HG02759 (cell line): Measurements from ENCODE around the gene TRAPPC2L.

ENCODE experiments used
- ATAC-seq: cut with Tn5 transposase; IDR thresholded peaks from one replicate; pipeline ENCODE4 v1.9.1; 2021; ENCODE audit warnings: mild to moderate bottlenecking, moderate library complexity; ENCODE audit not compliant: unreplicated experiment

The TRAPPC2L gene, protein sequence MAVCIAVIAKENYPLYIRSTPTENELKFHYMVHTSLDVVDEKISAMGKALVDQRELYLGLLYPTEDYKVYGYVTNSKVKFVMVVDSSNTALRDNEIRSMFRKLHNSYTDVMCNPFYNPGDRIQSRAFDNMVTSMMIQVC

DNA sequence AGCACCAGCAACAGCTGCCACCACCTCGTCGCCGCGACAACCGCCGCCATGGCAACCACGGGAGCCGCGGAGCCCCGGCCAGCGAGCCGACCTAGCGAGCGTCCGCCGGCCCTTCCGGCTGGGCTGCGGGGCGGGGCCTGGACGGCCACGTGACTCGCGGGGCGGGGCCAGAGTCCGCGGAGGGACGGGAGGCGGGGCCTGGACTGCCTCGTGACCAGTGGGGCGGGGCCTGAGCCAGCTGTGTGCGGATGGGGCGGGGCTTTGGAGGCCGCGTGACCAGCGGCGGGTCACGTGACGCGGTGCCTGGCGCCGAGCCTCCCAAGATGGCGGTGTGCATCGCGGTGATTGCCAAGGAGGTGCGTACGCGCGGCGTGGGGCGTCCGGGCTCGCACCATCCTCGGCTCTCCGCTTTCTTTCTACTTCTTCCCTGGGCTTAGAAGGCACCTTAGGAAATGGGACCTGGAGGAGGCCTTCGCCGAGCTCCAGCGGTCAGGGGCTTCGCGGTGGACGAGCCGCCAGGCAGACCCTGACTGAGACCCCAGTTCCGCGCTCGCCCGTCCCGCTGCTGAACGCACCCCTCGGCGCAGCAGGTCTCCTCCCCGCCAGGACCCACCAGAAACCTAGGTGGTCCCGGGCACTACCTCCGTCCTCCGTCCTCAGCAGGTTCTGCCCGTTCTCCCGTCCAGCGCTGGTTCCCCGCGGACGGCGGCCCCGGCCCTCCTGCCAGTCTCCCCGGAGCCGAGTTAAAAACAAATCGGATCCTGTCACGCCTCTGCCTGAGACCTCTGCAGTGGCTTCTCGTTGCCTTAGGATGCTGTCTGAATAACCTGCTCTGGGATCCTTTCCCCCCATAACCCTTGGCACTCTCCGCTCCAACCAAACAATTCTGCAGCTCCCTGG, at the start of gene TRAPPC2L, which contains the start of gene GALNS:
TRAPPC2L (plus strand) TSS at position 300 of the 900 bp plus-strand sequence; CDS start at position 324, 24 bp downstream.
GALNS (minus strand) TSS at position 120 of the 900 bp plus-strand sequence; CDS start at position 50, 70 bp downstream.
- peak; percentile 84 for ATAC-seq

DNA sequence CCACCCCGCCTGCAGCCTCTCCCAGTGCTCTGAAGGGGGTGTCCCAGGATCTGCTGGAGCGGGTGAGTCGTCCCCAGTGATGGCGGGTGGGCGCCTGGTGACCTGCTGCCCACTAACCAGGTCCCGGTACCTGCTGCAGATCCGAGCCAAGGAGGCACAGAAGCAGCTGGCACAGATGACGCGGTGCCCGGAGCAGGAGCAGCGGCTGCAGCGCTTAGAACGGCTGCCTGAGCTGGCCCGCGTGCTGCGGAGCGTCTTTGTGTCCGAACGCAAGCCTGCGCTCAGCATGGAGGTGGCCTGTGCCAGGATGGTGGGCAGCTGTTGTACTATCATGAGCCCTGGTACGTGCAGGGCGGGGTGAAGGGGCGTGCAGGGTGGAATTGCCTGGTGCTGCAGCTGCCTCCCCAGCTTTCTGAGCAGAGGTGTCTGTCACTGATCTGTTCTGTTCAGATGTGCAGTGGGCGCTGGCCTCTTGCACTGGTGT, 49.7 kb upstream of the TRAPPC2L start:
- no peak for ATAC-seq

DNA sequence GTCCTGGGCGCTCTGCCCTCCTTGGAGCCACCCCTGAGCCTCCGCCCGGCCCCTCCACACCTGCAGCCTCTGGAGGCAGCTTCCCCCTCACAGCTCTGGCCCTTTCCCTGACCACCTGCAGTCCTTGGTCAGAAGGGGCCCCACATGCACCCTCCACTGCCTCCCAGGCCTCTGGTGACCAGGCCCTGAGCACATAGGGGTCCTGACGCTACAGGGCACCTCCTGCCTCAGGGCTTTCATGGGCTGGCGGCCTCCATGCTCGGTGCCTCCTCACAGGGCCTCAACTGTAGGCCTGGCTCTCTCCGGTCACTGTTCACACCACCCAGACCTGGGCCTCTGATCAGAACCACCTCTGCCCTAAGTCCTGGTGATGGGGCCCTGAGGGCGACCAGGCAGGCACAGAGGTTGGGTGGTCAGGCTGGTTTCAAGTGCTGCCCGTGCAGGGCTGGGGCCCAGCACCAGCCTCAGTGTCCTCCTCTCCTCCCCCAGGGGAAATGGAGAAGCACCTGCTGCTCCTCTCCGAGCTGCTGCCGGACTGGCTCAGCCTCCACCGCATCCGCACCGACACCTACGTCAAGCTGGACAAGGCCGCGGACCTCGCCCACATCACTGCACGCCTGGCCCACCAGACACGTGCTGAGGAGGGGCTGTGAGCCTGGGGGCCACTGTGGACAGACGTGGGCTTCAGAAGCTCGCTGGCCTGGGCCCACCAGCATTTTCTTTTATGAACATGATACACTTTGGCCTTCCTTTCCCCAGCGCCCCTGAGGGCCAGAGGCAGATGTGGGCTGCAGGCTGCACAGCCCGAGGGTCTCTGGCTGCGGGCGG, 49.1 kb upstream of the TRAPPC2L start:
- no peak for ATAC-seq

DNA sequence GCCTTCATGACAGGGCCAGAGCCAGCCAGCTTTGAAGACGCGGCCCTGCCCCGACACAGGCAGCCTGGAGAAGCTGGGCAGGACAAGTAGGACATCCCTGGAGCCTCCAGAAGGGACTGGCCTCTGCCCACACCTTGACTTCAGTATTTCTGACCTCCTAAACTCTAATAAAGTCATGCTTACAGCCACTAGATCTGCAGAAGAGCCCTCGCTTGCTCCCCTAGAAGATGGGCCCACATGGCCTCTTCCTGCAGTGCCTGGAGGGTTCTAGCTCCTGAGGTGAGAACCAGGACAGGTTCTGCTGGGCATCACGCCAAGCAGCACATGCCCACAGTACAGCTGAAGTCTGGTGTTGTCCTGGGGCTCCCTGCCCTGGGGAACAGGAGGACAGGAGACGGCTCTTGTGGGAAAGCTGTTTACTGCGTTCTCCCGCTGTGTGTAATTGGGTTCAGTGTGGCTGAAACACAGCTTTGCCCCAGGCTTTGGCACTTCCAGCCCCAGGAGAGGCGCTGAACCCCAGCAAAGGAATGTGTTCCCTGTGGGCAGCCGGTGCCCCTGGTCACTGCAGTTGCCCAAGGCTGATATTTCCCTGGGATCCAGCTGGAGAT, 47.8 kb upstream of the TRAPPC2L start:
- no peak for ATAC-seq

DNA sequence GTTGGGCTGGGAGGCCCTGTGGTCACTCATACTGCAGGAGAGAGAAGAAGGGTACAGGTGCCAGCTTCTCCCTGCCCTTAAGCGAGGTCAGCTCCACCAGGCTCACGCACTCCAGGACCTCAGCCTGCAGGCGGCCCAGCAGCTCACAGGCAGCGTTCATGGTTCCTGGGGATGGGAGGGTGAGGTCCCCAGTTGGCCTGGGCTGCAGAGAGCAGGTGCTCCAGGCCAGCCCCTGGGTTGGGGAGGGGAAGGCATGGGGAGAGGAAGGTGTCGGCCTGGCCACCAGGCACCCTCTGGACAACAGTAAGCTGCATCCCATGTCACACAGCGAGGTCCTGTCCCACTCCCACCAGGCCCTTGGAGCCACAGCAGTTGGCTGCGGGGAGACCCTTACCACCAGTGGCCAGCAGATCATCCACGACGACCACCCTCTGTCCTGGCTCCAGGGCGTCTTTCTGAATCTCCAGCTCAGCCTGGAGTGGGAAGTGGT, 47.2 kb upstream of the TRAPPC2L start:
- no peak for ATAC-seq

DNA sequence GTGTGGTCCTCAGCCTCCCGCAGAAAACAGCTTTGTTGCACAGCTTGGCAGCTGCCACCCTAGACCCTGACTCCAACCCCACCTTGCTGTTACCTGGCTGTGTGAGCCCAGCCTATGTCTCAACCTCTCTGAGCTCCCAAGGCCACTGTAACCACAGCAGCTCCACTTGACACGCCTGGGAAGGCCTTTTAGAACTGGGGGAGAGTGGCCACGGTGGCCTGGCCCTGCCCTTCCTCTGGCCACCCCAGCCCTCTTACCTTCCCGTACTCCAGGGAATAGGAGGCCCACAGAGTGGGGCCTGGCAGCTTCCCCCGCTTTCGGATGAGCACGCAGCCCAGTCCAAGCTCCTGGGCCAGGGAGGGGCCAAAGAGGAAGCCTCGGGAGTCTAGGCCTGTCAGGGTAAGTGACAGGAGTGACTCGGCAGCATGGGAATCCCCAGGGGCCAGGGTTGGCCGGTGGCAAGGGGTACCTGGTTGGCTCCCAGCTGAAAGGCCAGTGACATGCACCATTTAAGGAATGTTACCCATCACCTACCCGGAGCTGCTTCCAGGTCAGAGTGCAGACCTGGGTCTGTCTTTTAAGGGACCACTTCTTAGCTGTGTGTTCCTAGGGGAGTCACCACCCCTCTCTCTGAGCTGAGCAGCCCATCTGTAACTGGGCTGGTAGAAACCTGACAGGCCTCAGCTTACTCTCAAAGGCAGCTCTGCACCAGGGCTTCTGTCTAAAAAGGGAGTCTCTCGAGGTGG, 46.6 kb upstream of the TRAPPC2L start:
- ATAC-seq: no peak

DNA sequence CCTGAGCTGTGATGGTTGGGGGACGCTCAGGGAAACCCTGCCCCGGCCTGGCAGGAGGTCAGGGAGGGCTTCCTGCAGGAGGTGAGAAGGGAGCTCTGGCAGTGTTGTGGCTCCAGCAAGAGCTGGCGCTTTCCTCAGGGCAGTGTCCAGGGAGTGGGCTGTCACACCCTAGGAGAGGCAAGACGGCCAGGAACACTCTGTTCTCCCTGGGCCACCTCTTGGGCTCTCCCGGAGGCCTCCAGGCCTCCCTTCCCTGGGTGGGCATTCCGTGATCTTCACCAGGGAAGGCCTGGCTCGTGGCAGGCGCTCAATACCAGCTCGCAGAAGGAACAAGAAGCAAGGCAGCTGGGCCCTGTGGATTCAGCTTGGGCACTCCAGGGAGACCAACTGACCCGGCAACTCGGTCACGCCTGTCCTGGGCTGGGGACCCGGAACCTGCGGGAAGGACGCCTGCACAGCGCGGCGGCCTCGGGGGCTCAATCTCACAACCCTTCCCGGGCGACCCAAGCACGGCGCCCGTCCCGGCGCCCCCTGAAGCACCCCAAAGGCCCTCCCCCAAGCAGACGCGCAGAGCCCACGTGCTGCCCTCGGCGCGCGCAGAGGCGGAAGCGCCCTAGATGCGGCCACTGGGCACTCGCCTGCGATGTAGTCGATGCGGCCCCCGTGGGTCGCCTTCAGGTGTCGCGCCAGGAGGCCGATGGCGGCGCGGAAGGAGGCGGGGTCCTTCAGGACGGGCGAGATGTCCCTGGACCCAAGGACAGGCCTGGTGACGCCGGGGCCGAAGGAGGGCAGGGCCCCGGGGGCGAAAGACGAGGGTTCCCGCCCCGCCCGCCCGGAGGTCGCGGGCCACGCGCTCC, 45.8 kb upstream of the TRAPPC2L start:
- peak; percentile 51 for ATAC-seq

DNA sequence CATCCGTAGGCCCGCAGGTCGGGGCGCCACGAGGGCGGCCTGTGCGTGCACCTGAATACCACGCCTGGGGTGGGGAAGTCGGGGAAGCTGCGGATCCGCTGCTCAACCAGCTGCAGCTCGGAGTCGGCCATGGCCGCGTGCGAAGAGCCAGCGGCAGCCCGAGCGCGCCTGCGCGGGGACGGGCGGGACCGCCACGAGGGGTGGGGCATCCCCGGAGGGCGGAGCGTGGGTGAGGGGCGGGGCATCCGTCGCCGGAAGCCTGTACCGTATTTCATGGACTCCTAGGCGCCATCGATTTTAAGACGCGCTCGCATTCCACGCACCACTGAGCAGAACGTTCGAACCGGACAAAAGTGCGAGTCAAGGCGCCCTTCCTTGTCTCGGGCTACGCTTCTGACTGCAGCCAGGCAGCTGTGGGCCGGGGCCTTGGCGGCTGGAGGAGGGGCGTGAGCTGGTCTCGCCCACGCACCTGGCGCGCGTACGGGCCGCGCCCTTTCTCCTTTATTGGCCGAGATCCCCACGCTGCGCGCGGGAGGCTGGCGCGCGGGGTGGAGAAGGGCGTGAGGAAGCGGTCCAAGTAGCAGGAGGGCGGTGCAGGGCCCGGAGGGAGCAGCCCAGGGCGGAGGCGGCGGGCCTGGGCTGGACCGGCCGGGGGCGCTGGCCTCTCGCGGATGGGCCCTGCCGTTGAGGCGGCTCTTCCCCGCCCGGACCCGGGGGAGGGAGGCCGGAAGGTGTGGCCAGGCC, 45.0 kb upstream of the TRAPPC2L start, which contains the start of gene APRT:
APRT (minus strand) TSS at position 160 of the 744 bp plus-strand sequence; CDS start at position 131, 29 bp downstream.
- peak; percentile 72 for ATAC-seq

DNA sequence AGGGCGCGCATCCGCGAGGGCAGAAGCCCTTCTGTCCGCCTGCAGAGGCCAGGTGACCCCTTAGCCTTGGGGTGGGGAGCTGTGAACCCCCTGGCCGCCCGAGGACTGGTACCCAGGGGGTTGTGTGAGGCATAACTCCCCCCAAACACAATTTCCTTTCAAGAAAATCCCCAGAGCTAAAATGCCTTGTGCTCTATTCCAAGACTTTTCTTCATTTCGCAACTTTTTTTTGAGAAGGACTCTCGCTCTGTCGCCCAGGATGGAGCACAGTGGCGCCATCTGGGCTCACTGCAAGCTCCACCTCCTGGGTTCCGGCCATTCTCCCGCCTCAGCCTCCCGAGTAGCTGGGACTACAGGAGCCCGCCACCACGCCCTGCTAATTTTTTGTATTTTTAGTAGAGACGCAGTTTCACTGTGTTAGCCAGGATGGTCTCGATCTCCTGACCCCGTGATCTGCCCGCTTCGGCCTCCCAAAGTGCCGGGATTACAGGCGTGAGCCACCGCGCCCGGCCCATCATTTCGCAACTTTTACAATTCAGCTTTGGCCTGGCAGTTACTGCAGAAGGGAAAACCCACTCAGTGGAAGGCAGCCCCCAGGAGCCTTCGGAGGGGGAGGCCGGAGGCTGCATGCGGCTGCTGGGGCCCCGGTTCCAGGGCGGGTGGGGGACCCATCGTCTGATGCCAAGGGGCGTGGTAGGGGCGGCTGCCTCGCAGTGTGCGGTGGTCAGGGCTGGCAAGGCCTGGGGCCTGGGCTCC, 44.2 kb upstream of the TRAPPC2L start:
- no peak for ATAC-seq

DNA sequence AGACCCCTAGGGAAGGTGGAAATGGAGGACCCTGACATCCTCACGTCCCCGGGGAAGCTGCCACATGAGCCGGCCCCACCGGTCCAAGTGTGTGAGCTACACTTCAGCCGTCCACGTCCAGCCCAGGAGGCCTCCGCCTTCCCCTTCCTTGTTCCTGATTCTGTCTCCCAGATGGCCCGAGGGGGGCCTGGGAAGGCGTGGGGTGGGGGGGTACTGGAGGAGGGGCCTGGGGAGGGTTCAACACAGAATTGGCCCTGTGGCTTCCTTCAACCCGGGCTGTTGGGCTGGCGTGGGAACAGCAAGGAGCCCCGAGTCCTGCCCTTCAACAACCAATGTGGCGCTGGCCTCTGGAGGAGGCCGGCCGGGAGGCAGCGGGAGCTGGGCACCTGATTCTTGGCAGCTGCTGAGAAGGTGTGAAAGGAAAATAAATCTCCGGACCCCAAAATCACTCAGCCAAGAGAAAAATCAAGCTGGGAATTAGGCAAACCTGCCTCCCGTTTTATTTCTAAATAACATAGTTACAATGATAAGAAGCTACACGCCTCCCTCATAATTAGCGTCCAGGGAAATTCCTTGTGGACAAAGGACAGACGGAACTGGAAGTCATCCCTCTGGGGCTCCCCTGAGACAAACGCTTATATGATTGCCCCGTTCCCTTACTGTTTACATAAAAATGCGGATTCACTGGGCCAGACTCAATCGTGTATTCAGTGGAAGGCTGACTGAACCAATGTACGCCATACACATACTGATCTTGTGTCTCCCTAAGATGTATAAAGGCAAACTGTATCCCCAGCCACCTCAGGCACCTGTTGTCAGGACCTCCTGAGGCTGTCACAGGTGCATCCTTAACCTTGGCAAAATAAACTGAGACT, 43.4 kb upstream of the TRAPPC2L start:
- no peak for ATAC-seq

DNA sequence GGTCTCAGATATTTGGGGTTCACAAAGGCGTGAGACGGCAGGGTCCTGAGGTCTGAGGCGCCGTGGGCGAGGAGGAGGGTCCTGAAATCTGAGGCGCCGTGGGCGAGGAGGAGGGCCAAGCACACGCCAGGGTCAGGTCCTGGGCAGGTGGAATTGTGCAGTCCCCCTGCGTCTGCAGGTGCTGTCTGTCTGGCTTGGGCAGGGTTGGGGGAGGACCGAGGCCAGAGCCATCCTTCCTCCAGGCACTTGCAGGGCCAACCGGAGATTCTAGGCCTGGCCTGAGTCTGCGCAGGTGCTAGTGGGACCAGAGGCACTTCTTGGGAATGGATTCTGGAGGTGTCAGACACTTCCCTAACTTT, 42.8 kb upstream of the TRAPPC2L start:
- no peak for ATAC-seq

DNA sequence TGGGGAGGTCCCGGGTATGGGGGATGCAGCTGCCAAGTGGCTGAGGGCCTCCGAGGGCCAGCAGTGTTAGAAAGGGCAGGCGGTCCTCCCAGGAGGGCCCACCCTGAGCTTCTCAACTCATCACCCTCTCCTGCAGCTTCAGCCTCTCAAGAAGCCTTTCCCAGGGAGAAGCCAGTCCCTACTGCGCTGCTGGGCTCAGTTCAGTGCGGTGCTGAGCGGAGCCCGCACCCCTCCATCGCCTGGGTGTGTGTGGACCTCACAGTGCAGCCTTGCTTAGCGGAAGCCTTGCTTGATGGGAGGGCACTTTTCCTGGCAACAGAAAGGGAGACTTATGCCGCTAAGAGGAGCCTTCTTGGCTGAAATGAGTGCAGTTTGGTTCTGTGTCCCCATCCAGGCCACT, 41.7 kb upstream of the TRAPPC2L start:
- ATAC-seq: no peak

DNA sequence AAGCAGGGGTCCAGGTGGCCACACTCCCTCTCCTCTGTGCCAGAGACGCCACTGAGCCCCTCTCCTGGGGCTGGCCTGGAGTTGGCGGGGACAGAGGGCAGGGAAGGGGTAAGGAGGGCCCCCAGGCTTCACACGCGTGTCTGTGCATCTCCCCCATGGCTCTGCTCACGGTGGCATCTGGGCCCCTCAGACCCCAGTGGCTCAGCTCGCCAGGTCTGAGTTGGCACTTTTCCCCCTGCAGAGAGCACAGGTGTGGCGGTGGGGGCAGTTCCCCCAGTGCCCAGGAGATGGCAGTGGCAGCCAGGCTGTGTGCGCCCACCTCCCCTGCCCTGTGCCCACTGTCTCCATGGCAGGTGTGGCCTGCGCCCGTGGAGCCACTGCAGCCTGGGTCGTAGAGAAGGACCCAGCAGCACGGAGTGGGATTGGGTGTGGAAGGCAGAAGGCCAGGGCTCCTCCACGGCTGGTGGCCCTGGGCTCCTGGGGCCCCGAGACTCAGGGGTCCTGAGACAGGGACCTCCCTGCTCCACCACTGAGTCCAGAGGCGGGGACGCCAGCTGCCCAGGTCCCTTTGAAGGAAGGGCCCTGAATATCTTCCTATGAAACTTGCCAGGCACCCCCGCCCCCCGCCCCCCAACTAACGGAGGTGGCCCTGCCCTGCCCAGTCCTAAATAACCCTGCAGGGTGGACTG, 40.9 kb upstream of the TRAPPC2L start:
- ATAC-seq: no peak

DNA sequence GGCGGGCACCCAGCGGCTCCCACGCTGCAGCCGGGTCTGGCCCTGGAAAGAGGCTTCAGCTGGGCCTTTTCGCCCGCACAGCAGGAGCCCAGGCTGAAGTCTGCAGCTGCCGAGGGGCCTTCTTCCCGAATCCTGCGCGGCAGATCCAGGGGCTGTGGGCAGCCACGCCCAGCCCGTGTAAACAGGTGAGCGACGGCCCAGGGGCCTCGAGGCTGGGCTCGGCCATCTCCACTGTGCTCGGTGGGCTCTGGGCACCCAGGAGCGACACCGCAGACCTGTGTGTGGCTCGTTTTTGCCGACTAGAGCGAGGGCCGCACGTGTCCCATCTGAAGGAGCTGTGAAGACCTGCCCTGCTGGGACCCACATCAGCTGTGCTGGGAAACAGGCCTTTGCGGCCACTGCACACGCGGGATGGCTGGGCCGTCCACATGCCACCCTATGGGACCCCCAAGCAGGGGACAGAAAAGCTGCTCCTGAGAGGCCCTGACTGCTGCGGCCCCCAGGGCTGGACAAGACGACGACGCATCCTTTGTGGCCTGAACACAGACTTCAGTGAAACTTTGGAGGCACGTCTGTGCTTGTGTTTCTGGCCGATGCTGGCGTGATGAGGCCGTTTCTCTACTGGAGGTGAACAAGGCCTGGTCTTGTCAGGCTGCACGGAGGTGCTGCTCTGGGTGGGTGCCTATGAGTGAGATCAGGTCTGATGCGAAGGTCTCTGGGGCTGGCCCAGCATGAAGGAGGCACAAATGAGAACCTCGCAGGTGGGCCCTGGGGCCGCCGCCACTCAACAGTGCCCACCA, 40.0 kb upstream of the TRAPPC2L start:
- ATAC-seq: no peak
